Glomerular visceral epithelial cell (primary cell): ENCODE data around the gene NOXA1.

Experiments used
- DNase-seq: peaks from one replicate; pipeline ENCODE4 v3.0.0-alpha.2; 2016; ENCODE audit errors: extremely low spot score

The NOXA1 gene

GRCh38 chr9:137387891-137388560 lies 35.2 kb upstream of the NOXA1 start:
- DNase-seq = no peak

DNA sequence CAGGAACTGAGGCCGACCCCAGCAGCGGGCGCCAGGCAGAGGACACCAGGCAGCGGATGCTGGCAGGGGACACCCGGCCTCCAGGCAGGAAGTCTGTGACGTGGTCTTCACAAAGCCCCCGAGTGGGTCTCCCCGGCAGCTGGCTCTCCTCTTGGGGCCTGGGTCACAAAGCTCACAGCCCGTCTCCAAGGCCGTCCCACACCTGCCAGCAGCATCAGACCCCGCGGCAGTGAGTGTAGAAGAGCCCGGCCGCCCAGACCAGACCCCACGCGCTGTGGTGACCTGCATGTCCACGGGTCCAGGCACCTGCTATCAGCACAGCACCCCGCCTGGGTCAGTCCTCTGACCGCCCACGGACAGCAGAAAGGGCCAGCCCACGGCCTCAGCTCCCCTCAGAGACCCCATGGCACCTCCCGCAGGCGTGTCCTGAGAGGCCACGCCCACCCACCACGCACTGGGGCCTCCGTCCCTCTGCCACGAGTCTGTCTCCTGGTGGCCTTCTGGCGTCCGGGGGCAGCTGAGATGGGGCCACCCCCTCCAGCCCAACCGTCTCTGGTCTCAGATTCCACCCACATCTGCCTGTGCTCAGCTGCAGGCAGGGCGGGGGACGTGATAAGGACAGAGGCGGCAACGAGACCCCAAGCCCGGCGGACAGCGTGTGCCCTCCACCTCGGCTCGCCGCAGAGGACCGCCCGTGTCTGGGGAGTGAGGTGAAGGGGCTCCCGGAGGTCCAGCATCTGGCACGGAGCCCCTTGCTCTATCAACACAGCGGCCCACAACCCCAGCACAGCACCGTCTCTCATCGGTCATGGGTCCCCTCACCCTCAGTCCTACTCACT lies 34.4 kb upstream of the NOXA1 start:
- DNase-seq = no peak

DNA sequence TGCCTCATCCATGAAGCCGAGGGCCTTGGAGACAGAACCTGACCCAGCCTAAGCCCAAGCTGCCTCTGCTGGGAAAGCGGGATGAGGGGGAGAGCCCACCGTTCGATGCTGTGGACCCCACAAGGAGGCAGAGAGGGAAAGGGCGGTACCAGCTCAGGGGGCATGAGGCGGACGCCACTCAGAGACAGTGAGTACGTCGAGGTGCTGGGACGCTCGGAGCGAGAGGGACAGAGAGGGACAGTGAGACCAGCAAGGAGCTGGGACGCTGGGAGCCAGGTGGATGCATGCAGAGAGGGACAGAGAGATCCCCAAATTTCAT lies 33.8 kb upstream of the NOXA1 start:
- no peak for DNase-seq

DNA sequence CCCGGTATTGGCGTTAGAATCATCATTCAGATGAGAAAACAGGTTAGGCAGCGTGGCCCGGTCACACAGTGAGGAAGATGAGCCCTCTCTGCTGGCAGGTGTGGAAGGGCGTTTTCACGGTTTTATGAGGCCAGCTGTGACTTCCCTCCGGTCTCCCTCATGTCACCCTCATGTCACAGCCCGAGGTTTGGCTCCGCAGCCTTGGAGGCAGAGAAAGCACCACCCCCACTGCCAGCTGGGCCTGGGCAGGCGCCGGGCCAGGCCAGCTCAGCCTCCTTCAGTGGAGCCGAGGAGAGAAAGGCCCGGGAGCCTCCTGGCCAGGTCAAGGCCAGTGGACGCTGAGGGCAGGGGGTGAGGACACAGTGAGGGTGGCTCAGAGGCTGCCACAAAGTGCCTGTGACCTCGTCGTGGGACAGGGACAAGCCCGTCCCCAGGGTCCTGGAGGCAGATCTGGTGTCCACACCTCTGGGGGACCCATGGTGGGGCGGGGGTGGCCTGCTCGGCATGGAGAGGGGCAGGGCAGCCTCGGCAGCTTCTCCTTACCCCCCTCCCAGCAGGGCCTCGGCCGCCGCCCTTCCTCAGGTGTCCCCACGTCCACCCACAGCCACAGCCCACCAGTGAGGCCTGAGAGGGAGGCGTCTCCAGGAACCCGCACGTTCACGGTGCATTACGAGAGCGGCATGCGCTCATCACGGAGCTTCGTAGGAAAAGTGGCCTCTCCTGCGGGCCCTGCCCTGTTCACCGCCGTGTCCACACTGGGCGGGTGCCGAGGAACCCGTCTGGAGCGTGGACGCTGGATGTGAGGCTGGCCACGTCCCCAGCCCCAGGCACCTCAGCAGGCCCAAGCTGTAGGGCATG lies 32.4 kb upstream of the NOXA1 start:
- no peak for DNase-seq

GRCh38 chr9:137391411-137391754 lies 31.8 kb upstream of the NOXA1 start:
- no peak for DNase-seq

GRCh38 chr9:137392232-137393007 lies 30.8 kb upstream of the NOXA1 start:
- DNase-seq = no peak

DNA sequence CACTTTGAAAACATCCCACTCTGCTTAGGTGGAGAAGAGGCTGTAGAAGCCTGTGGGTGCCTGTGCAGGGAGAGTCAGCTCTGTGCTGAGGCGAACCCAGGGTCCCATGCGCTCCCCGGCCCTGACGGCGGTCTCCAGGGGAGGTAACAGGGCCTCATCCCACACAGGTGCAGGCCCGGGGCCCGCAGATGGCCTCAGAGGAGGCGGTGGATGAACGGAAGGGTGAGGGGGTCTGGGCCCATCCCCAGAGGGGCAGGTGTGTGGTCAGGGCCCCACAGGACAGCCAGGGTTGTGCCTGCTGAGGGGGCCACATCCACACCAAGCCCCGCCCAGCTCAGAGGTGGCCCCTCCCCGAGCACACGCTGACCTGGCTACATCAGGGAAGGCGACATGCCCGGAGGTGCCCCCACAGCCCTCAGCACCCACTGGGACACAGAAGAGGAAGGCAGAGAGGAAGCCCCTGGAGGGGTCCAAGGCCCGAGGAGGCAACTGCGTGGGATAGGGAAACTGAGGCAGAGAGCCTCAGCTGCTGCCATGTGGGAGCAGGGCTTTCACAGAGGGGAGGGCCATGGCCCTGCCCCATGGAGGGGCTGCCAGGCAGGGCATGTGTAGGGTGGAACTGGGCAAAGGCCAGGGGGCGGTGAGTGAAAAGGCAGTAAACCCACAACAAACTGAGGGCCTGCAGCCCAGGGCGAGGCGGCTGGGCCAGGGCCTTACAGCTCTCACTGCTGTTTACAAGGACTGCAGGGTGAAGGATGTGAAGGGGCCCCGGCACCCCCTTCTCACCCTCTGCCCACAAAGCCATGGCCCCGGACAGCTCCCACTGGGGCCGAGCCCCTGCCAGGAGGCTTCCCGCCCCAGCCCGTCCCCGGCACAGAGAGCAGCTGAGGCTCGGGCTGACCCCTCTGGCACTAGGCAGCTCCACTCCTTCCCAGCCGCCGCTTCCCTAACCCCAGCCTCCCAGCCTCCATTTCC lies 29.7 kb upstream of the NOXA1 start:
- no peak for DNase-seq

DNA sequence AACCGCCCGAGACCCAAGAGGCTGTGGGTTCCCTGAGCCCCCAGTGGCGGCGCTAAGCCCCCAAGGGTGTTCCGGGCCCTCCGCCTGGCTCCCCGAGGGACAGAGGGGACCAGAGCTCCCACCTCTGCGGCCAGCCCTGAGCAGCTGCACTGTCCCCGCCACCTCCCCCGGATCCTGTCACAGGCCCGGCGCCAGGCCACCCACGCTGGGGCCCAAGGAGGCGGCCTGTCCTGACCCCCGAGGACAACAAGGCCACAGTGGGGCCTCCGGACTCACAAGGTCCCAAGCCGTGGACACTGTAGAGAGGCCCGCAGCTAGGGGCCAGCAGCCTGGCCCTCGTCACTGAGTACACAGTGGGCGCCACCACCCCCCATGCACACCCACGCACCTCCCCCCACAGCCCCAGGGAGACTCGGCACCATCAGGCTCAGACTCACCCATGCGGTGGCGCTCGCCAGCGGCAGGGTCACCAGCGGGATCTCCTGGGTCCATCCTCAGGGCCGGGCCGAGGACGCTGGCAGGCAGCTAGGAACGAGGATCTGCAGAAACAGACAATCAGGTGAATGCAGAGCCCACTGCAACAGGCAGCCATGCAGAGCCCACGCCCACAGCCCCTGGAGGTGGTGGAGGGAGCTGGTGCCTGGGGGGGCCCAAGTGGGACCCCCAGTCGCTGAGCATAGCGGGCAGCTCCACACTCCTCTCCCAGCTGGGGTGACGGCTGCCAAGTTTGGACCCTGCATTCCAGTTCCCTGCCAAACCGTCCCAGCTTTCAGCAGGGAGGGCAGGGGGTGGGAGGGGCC lies 28.1 kb upstream of the NOXA1 start:
- DNase-seq = no peak

GRCh38 chr9:137395666-137396010 lies 27.6 kb upstream of the NOXA1 start:
- no peak for DNase-seq

DNA sequence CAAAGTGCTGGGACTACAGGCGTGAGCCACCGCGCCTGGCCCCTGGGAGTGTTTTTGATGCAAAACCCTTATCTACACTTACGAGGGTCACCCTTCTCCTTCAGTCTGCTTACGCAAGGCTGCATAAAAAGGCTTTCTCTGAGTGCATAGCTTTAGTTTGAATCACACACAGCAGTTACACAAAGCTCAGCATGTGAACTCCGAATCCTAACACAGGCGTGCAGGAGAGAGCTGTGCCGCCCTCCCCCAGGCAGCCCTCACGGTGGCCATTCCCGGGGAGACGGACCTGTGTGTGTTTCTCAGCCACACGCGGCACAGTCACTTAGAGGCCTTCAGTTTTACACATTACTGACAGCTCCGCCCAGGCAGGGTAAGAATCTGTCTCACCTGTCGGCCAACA lies 27.0 kb upstream of the NOXA1 start:
- no peak for DNase-seq

DNA sequence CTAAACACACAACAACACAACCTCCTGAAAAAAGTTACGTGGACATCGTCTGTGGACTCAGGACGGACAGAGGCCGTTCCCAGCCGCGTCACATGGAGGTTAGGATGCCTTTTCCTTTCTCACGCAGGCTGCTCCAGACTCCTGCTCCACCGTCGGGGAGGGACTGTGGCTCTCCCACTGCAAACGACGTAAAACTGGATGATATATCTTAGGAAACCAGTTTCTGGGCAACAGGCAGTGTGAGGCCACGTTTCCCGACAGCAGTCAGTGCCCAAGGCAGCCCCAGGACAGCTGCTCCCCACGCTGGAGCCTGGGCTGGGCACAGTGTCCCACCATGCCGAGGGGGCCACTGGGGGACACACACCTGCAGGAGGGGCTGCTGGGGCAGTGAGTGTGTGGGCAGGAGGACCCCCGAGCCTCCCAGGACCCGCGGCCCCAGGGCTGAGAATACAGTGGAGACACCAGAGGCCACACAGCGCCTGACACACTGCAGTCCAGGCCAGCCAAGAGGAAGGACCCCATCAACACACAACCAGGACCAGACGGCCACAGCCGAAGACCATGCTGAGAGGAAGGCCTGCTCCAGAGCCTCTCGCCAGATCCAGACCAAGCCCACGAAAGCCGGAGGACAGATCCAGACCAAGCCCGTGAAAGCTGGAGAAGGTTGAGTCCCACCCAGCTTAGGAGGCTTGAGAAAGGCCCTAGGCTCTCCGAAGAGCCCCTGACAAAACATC lies 26.4 kb upstream of the NOXA1 start:
- DNase-seq = no peak

DNA sequence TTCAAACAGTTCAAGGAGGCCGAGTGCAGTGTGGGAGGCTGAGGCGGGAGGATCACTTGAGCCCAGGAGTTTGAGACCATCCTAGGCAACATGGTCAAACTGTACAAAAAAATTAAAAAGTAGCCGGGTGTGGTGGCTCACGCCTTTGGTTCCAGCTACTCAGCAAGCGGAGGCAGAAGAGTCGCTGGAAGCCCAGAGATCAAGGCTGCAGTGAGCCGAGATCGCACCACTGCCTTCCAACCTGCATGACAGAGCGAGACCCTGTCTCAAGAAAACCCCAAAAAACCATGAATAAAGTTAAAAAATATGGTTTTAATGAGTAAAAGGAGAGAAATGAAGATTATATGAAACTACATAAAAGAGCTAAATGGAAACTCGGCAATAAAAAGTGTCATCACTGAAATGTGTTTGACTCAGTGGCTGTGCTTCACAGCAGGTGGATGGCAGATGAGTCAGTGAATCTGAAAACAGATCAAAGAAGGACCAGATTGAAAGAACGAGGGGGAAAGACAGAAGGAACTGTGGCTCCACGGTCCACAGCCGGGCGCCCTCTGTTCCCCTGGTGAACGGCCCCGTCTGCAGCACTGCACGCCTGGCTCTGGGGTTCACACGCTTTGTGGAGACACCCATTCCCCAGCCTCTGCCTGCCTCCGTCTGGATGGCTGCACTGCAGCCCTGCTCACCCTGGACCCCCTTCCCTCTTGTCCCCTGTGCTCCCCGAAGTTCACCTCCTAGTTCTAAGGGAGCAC lies 25.3 kb upstream of the NOXA1 start:
- DNase-seq = no peak

DNA sequence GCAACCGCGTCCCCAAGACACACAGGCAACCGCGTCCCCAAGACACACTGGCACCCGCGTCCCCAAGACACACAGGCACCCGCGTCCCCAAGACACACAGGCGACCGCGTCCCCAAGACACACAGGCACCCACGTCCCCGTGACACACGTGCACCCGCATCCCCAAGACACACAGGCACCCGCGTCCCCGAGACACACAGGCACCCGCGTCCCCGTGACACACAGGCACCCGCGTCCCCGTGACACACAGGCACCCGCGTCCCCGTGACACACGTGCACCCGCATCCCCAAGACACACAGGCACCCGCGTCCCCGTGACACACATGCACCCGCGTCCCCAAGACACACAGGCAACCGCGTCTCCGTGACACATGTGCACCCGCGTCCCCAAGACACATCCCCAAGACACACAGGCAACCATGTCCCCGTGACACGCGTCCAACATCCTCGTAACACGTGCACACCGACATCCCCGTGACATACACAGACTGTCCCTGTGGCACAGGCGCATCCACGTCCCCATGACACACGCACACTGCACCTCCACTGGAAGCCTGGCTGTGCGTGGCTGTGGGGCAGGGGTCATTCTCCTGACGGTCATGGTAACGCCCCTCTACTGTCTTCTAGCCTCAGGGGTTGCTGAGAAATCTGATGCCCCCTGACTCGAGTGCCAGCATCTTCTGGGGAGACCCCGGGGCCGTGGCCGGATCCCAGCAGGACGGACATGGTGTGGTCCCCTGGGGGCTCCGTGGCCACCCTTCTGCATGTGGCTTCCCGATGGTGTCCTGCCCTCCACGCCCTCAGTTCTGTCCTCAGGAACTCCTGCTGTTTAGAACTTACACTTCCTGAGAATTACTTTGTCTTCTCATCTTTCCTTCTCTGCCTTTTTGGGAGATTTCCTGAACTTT lies 24.4 kb upstream of the NOXA1 start:
- DNase-seq = no peak

GRCh38 chr9:137402746-137403145 lies 20.4 kb upstream of the NOXA1 start:
- DNase-seq = no peak

DNA sequence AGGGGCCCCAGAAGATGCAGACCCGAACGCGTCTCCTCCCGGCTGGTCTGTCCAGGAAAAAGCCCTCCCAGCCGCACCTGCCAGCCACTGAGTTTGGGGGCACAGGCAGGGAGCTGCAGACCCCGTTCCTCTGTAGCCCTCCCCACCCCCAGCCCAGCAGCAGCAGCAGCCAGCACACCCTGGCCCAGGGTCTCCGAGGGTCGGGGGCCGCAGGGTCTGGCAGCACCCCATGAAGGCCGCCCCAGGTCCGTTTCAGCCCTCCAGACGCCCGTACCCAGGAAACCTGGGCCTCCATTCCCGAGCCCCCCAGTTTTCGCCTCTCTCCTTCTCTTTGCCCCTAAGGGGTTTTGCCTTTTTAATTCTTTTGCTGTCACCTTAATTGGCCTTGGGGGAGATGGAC lies 19.9 kb upstream of the NOXA1 start:
- DNase-seq = no peak

DNA sequence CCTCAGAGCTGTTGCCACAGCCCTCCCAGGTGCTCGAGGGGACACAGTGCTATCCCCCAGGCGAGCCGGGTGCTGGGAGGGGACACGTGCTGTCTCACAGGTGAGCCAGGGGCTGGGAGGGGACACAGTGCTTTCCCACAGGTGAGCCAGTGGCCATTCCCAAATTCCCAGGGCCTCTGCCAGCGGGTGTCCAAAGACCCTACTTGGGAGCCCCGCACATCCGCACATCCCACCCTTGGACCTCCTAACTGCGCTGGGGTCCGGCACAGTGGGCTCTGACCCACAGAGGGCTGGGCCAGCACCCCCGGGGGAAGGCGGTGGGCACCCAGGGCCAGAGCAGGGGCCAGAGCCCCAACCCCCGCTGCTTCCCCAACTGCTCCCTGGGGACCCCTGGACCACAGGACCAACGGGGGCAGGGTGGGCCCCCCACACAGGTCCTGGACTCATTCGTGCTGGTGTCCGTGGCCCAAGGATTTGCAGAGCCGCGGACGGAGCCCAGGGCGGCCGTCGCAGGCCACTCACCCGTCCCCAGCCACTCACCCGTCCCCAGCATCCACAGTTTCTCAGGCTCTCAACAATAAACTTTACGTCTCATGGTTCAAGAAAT lies 18.1 kb upstream of the NOXA1 start:
- DNase-seq = no peak

DNA sequence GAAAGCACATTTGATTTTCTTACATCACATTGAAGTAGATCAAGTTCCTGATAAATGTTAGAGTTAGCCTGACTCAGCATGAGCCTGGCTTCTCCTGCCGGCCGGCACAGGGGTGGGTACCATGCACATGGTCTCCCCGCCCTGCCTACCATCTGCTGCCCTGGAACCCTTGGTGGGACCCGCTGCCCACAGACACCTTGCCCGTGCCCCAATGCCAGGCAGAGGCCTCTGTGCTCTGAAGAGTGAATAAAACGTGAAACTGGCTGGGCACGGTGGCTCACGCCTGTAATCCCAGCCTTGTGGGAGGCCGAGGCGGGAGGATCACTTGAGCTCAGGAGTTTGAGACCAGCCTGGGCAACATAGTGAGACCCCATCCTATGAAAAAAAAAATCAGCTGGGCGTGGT lies 17.5 kb upstream of the NOXA1 start:
- DNase-seq = no peak
